Endothelial cell of umbilical vein (primary cell): ENCODE results near the gene KRTAP27-1. TPM values are rescaled to one million over a fixed set of nuclear protein-coding genes. Genes with fewer than 3 reads are reported as not detected.

Experiments used
- Bru-seq: library from RNA; stranded (reverse); fragments of 400-500 nt; gene quantifications from one replicate; lab custom pipeline; 2021; lab: Mats Ljungman, UMichigan
- BruChase-seq, 2 experiments: library from RNA; stranded (reverse); fragments of 400-500 nt; gene quantifications; one replicate each; lab custom pipeline; 2021; lab: Mats Ljungman, UMichigan
- BruUV-seq: library from RNA; stranded (reverse); fragments of 400-500 nt; replicated peaks from 2 replicates; lab custom pipeline; 2021; lab: Mats Ljungman, UMichigan
- CTCF ChIA-PET: fragments of 300-600, 350-600 bp; sonication (Branson Sonifier 250); formaldehyde crosslinking; loops from one replicate; lab custom pipeline; 2021; ENCODE audit warnings: antibody characterized with exemption, inconsistent platforms; lab: Charles Lee
- POLR2A ChIA-PET: fragments of 300-600, 350-600 bp; sonication (Branson Sonifier 250); formaldehyde crosslinking; loops from one replicate; lab custom pipeline; 2021; ENCODE audit warnings: antibody characterized with exemption, inconsistent platforms; lab: Charles Lee
- DNase-seq: peaks from one replicate; pipeline ENCODE4 v3.0.0-alpha.2; 2011; ENCODE audit warnings: low read depth, low spot score
- FAIRE-seq: peaks from 2 replicates; lab custom pipeline; 2011; peaks lifted over from hg19 to GRCh38; lab: Jason Lieb, UNC
- H2AFZ ChIP-seq: 2 replicates; pipeline ENCODE4 v1.6.0; 2012; ENCODE audit warnings: low read depth, low read length, control low read depth, inconsistent platforms
- H3K27ac ChIP-seq: 2 replicates; pipeline ENCODE4 v1.5.1; 2011; ENCODE audit warnings: low read depth, mild to moderate bottlenecking, control low read depth, low read length, moderate library complexity; ENCODE audit not compliant: insufficient read depth
- H3K27me3 ChIP-seq, 2 experiments: 2 replicates each; pipeline versions ENCODE4 v1.6.0 to v1.6.1; 2011; ENCODE audit warnings: low read length in 2 of 2, mixed read lengths in 1 of 2; ENCODE audit not compliant: control insufficient read depth in 2 of 2, insufficient read depth in 2 of 2
- H3K36me3 ChIP-seq, 2 experiments: 2 replicates in 1 of 2; 3 replicates in 1 of 2; pipeline ENCODE4 v1.5.1; 2011; ENCODE audit warnings: low read length in 2 of 2, mild to moderate bottlenecking in 1 of 2, moderate library complexity in 1 of 2; ENCODE audit not compliant: control insufficient read depth in 2 of 2, insufficient read depth in 2 of 2; ENCODE audit errors: extremely low read depth in 1 of 2
- H3K4me1 ChIP-seq: 3 replicates; pipeline ENCODE4 v1.5.1; 2011; ENCODE audit warnings: mild to moderate bottlenecking, low read length; ENCODE audit not compliant: control insufficient read depth, insufficient read depth; ENCODE audit errors: extremely low read depth
- H3K4me2 ChIP-seq: 2 replicates; pipeline ENCODE4 v1.6.1; 2011; ENCODE audit warnings: low read length, control low read depth, mixed read lengths; ENCODE audit not compliant: insufficient read depth
- H3K4me3 ChIP-seq, 3 experiments: fragments of 200-600 bp in 1 of 3; sonication (generic), shearing (Covaris generic) in 1 of 3; replicated peaks in 1 of 3; 2 replicates each; pipeline ENCODE4 v1.5.1; 2011 to 2016; ENCODE audit warnings: control low read depth in 3 of 3, low read length in 3 of 3, mild to moderate bottlenecking in 2 of 3, inconsistent platforms in 1 of 3, low read depth in 1 of 3, moderate library complexity in 1 of 3; ENCODE audit not compliant: insufficient read depth in 1 of 3
- H3K79me2 ChIP-seq: 2 replicates; pipeline ENCODE4 v1.6.0; 2012; ENCODE audit warnings: low read length, inconsistent platforms; ENCODE audit not compliant: control insufficient read depth, insufficient read depth
- H3K9ac ChIP-seq: replicated peaks from 2 replicates; pipeline ENCODE3; 2011; ENCODE audit warnings: low read length, control low read depth; ENCODE audit not compliant: insufficient read depth; ENCODE audit errors: extremely low read depth
- H3K9me1 ChIP-seq: replicated peaks from 3 replicates; pipeline ENCODE4 v1.6.0; 2011; ENCODE audit warnings: mild to moderate bottlenecking, low read length; ENCODE audit not compliant: control insufficient read depth, insufficient read depth; ENCODE audit errors: extremely low read depth
- H3K9me3 ChIP-seq: replicated peaks from 2 replicates; pipeline ENCODE4 v1.5.1; 2012; ENCODE audit warnings: low read length, inconsistent platforms; ENCODE audit not compliant: control insufficient read depth, insufficient read depth
- H4K20me1 ChIP-seq: replicated peaks from 2 replicates; pipeline ENCODE3; 2011; ENCODE audit warnings: mild to moderate bottlenecking, low read length; ENCODE audit not compliant: control insufficient read depth, insufficient read depth; ENCODE audit errors: extremely low read depth
- CTCF ChIP-seq, 2 donors: IDR thresholded peaks; 1 replicate in 1 of 2; 2 replicates in 1 of 2; pipeline ENCODE4 v1.5.1; 2011; ENCODE audit warnings: low read length in 2 of 2, mild to moderate bottlenecking in 2 of 2, moderate library complexity in 2 of 2, control low read depth in 1 of 2, inconsistent platforms in 1 of 2, low read depth in 1 of 2; ENCODE audit not compliant: insufficient read depth in 1 of 2; ENCODE audit errors: extremely low read depth in 1 of 2
- EZH2 ChIP-seq: IDR thresholded peaks from 2 replicates; pipeline ENCODE4 v1.6.1; 2012; ENCODE audit warnings: borderline replicate concordance, low read depth, mild to moderate bottlenecking, moderate library complexity, low read length, inconsistent platforms; ENCODE audit not compliant: severe bottlenecking
- FOS ChIP-seq: IDR thresholded peaks from 2 replicates; pipeline ENCODE4 v1.6.1; 2011; ENCODE audit warnings: mild to moderate bottlenecking, low read length, moderate library complexity, borderline replicate concordance; ENCODE audit not compliant: insufficient read depth
- GATA2 ChIP-seq: IDR thresholded peaks from 2 replicates; pipeline ENCODE4 v1.7.0; 2011; ENCODE audit warnings: low read depth, mild to moderate bottlenecking, moderate library complexity, mixed read lengths, low read length; ENCODE audit not compliant: insufficient read length, insufficient read depth
- JUN ChIP-seq: IDR thresholded peaks from 2 replicates; pipeline ENCODE4 v1.6.1; 2011; ENCODE audit warnings: borderline replicate concordance, low read depth; ENCODE audit not compliant: insufficient read length, insufficient read depth
- MAX ChIP-seq: IDR thresholded peaks from 2 replicates; pipeline ENCODE4 v1.6.1; 2011; ENCODE audit not compliant: insufficient read depth, insufficient read length
- MYC ChIP-seq: IDR thresholded peaks from one replicate; pipeline ENCODE4 v1.6.1; 2011; ENCODE audit warnings: mild to moderate bottlenecking, low read depth, low read length
- POLR2A ChIP-seq: IDR thresholded peaks from 2 replicates; pipeline ENCODE4 v1.6.1; 2012; ENCODE audit warnings: low read depth, mild to moderate bottlenecking, control low read depth, low read length
- POLR2AphosphoS5 ChIP-seq: IDR thresholded peaks from 2 replicates; pipeline ENCODE4 v1.6.1; 2012; ENCODE audit warnings: low read depth, mild to moderate bottlenecking, control low read depth, low read length, moderate library complexity; ENCODE audit not compliant: insufficient read depth
- dilution Hi-C: fragments of 300-500 bp; cut with MboI; formaldehyde crosslinking; loops from one replicate; pipeline ENCODE4 v1.15.0; 2019; ENCODE audit warnings: low sequenced_read_pairs; ENCODE audit not compliant: extremely low pct_ligation_motif_present
- intact Hi-C: fragments of 100-400 bp; cut with micrococcal nuclease; formaldehyde crosslinking; loops from one replicate; pipeline ENCODE4 v1.10.0; 2022
- long read RNA-seq: library from polyadenylated mRNA; stranded (forward); transcript quantifications from one replicate; pipeline ENCODE4 v2.0.0, GENCODE V29; 2021
- polyA minus RNA-seq, 3 experiments: library from RNA; depleted of rRNA, polyadenylated mRNA; stranded (reverse); fragments of >200 nt; gene quantifications; 1 replicate in 1 of 3; 2 replicates in 2 of 3; pipeline ENCODE4 v1.2.3, GENCODE V29; 2011
- polyA plus RNA-seq, 4 experiments: library from polyadenylated mRNA; depleted of rRNA in 3 of 4; stranded (reverse) in 3 of 4; unstranded in 1 of 4; fragments of >200 nt; gene quantifications; 2 replicates each; pipeline versions ENCODE4 v1.2.1 to v1.2.3, GENCODE V29; 2011 to 2012; ENCODE audit warnings: missing spikeins in 1 of 4
- total RNA-seq: library from RNA; stranded (reverse); gene quantifications from 2 replicates; pipeline ENCODE4 v1.2.3, GENCODE V29; 2021

The KRTAP27-1 gene
- total RNA-seq = not detected in 2 replicates
- polyA plus RNA-seq = not detected in 2 replicates
- not detected in 2 replicates for polyA plus RNA-seq (2011; cell fraction: cytosol; rRNA removed)
- not detected in 2 replicates for polyA plus RNA-seq (2011; cell fraction: nucleus; rRNA removed)
- polyA plus RNA-seq (2012) = not detected in 2 replicates
- not detected in 2 replicates for polyA minus RNA-seq
- polyA minus RNA-seq (2011; cell fraction: cytosol; rRNA and poly(A)+ RNA removed) = not detected
- polyA minus RNA-seq (2011; cell fraction: nucleus; rRNA and poly(A)+ RNA removed) = not detected in 2 replicates
- not detected for Bru-seq, nascent RNA
- not detected for BruChase-seq, experiment 1, labeled RNA remaining after a 6-hour chase
- not detected for BruChase-seq, experiment 2, labeled RNA remaining after a 2-hour chase
- long read RNA-seq = 0 reads

- no peak for DNase-seq
- dilution Hi-C loops = no loop called here
These were observed at the start of gene KRTAP27-1 for GRCh38 chr21:30337276-30337744. TSS of gene KRTAP27-1 (minus strand) at chr21:30337694. CDS start at chr21:30337668, 26 bp downstream.

More at GRCh38 chr21:30337276-30337744, at the start of gene KRTAP27-1:
- Histone ChIP-seq H3K27me3 (no peaks in the 10 kb centered on the region), H3K9me1 (no peaks in the 10 kb centered on the region), H3K4me1 (no peaks in the 10 kb centered on the region), H3K79me2 (no peaks in the 10 kb centered on the region), H3K9ac (no peak within 1 kb of the TSS), H2AFZ (no peak within 1 kb of the TSS), H3K4me3 (no peak within 1 kb of the TSS), H3K4me2 (no peak within 1 kb of the TSS), H3K36me3 (no peaks in the 10 kb centered on the region), H3K9me3 (peaks cover 3% of the 10 kb centered on the region), H4K20me1 (no peaks in the 10 kb centered on the region), H3K27ac (no peak within 1 kb of the TSS)
- POLR2A ChIA-PET = no interaction called here
- no TSS peak for BruUV-seq
- FAIRE-seq = no peak
- CTCF ChIA-PET = no interaction called here
- TF ChIP-seq POLR2A (no peak), GATA2 (no peak), MAX (no peak), MYC (no peak), CTCF (IDR thresholded peaks at IDR 0.05; ENCODE audit: extremely low read depth in 1 of 2, insufficient read depth in 1 of 2, low read depth in 1 of 2, low read length in 2 of 2) (no peak), JUN (no peak), POLR2AphosphoS5 (no peak), EZH2 (no peak), FOS (no peak)
- intact Hi-C loops = no loop called here
